PC-9 (cell line): ENCODE data around the gene TP53TG5.

Experiments
- EZH2 ChIP-seq: fragments of 200-600 bp; sonication (generic); IDR thresholded peaks from 2 replicates; pipeline ENCODE4 v1.8.0; 2017; ENCODE audit warnings: antibody characterized with exemption, low read depth
- TF ChIP-seq, protein P1 (sequence below): fragments of 200-600 bp; sonication (generic); conservative IDR thresholded peaks from 2 replicates; pipeline ENCODE4 v1.6.1; 2017; ENCODE audit warnings: mixed run types, antibody characterized with exemption, mild to moderate bottlenecking, moderate library complexity

DNA sequence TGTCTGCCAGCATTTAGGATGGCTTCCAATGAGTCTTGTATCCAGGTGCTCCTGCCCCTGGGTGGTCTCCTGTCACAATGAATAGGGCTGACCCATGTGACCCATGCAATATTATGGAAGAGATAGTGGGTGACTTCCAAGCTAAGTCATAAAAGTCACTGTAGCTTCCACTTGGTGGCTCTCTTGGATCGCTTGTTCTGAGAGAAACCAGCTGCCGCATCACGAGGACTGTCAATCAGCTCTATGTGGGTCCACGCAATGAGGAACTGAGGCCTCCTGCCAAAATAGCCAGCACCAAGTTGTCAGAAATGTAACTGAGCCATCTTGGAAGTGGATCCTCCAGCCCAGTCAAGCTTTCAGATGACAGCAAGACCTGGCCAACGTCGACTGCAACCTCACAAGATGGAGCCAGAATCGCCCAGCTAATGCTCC lies 55.2 kb downstream of the TP53TG5 start:
- TF ChIP-seq, protein P1, sequence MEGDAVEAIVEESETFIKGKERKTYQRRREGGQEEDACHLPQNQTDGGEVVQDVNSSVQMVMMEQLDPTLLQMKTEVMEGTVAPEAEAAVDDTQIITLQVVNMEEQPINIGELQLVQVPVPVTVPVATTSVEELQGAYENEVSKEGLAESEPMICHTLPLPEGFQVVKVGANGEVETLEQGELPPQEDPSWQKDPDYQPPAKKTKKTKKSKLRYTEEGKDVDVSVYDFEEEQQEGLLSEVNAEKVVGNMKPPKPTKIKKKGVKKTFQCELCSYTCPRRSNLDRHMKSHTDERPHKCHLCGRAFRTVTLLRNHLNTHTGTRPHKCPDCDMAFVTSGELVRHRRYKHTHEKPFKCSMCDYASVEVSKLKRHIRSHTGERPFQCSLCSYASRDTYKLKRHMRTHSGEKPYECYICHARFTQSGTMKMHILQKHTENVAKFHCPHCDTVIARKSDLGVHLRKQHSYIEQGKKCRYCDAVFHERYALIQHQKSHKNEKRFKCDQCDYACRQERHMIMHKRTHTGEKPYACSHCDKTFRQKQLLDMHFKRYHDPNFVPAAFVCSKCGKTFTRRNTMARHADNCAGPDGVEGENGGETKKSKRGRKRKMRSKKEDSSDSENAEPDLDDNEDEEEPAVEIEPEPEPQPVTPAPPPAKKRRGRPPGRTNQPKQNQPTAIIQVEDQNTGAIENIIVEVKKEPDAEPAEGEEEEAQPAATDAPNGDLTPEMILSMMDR: peak; percentile 49; the same call in 1 of the 2 replicates
- TF ChIP-seq EZH2: no peak
